HEK293T (cell line): ENCODE results near the gene EIF3J.
"Not testable (repeated sequence)": the region's sequence is repeated elsewhere in the genome, so short reads cannot be mapped to it uniquely, and the experiment has no call there.

Experiments used
- CTCF ChIA-PET: fragments of 350-600 bp; formaldehyde crosslinking; extraction: SDS; loops from one replicate; lab custom pipeline; 2021; ENCODE audit warnings: antibody characterized with exemption, inconsistent platforms; lab: Yijun Ruan, JAX
- POLR2A ChIA-PET: fragments of 350-600 bp; formaldehyde crosslinking; extraction: SDS; loops from one replicate; lab custom pipeline; 2020; ENCODE audit warnings: antibody characterized with exemption, inconsistent platforms; lab: Yijun Ruan, JAX
- DNase-seq: peaks from one replicate; pipeline ENCODE4 v3.0.0; 2012; ENCODE audit warnings: mixed read lengths; ENCODE audit errors: extremely low spot score
- ARNT ChIP-seq: fragments of 450-650 bp; IDR thresholded peaks from 2 replicates; pipeline ENCODE4 v1.6.1; 2017; ENCODE audit warnings: mild to moderate bottlenecking
- BHLHE40 ChIP-seq: fragments of 450-650 bp; IDR thresholded peaks from 2 replicates; pipeline ENCODE4 v1.6.1; 2016; ENCODE audit warnings: mild to moderate bottlenecking, moderate library complexity, borderline replicate concordance
- CTBP1 ChIP-seq: fragments of 450-650 bp; IDR thresholded peaks from 2 replicates; pipeline ENCODE4 v1.6.1; 2016; ENCODE audit warnings: borderline replicate concordance
- ELF4 ChIP-seq: fragments of 450-650 bp; IDR thresholded peaks from 2 replicates; pipeline ENCODE4 v1.6.1; 2017; ENCODE audit warnings: antibody characterized with exemption
- FOXA1 ChIP-seq: fragments of 450-650 bp; IDR thresholded peaks from 2 replicates; pipeline ENCODE4 v1.6.1; 2016; ENCODE audit warnings: mild to moderate bottlenecking
- FOXK2 ChIP-seq: fragments of 450-650 bp; IDR thresholded peaks from 2 replicates; pipeline ENCODE4 v1.6.1; 2016; ENCODE audit warnings: mild to moderate bottlenecking
- FOXM1 ChIP-seq: fragments of 450-650 bp; IDR thresholded peaks from 2 replicates; pipeline ENCODE4 v1.6.1; 2017; ENCODE audit warnings: mild to moderate bottlenecking, borderline replicate concordance
- HDGF ChIP-seq: fragments of 450-650 bp; IDR thresholded peaks from 2 replicates; pipeline ENCODE4 v1.6.1; 2017; ENCODE audit warnings: antibody characterized with exemption, borderline replicate concordance
- L3MBTL2 ChIP-seq: fragments of 450-650 bp; conservative IDR thresholded peaks from 2 replicates; pipeline ENCODE4 v1.6.1; 2016; ENCODE audit warnings: mild to moderate bottlenecking
- LEF1 ChIP-seq: fragments of 450-650 bp; IDR thresholded peaks from 2 replicates; pipeline ENCODE4 v1.6.1; 2017; ENCODE audit warnings: mild to moderate bottlenecking, borderline replicate concordance
- NFRKB ChIP-seq: fragments of 450-650 bp; IDR thresholded peaks from 2 replicates; pipeline ENCODE4 v1.6.1; 2016; ENCODE audit warnings: mild to moderate bottlenecking, moderate library complexity
- PKNOX1 ChIP-seq: fragments of 450-650 bp; IDR thresholded peaks from 2 replicates; pipeline ENCODE4 v1.6.1; 2016
- SP1 ChIP-seq: fragments of 450-650 bp; IDR thresholded peaks from 2 replicates; pipeline ENCODE4 v1.6.1; 2017
- SUZ12 ChIP-seq: fragments of 450-650 bp; IDR thresholded peaks from 2 replicates; pipeline ENCODE4 v1.6.1; 2016; ENCODE audit warnings: mild to moderate bottlenecking
- TARDBP ChIP-seq: fragments of 450-650 bp; IDR thresholded peaks from 2 replicates; pipeline ENCODE4 v1.6.1; 2016
- ZNF384 ChIP-seq: fragments of 450-650 bp; IDR thresholded peaks from 2 replicates; pipeline ENCODE4 v1.6.1; 2016

Gene EIF3J

DNA sequence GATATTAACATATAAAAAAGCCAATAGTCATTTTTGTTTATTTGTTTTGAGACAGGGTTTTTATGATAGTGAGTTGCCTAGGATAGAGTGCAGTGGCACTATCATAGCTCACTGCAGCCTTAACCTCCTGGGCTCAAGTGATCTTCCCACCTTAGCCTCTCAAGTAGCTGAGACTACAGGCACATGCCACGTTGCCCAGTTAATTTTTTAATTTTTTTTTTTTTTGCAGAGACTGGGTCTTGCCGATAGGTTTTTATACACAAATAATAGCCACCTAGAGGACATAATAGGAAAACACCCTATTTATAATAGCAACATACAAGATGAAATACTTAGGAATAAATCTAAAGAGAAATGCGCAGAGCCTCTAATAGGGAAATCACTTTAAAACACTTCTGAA, 13.3 kb downstream of the EIF3J start:
- CTCF ChIA-PET: interaction anchor here (0.7 kb wide), 1 partner anchor 10 kb away, joined by 4 read pairs; no protein-coding TSS in a partner anchor
- POLR2A ChIA-PET: interaction anchor here (1.1 kb wide), 1 partner anchor 14 kb away, joined by 5 read pairs; the partner anchor contains the start of gene EIF3J
- no peak for TF ChIP-seq FOXM1
- TF ChIP-seq ZNF384: peak; percentile 79
- DNase-seq: no peak

GRCh38 chr15:44550734-44551133, 13.8 kb downstream of the EIF3J start:
- ChIA-PET CTCF (interaction anchor here (0.7 kb wide), 1 partner anchor 9 kb away, joined by 4 read pairs; no protein-coding TSS in a partner anchor), POLR2A (interaction anchor here (1.1 kb wide), 1 partner anchor 14 kb away, joined by 5 read pairs; the partner anchor contains the start of gene EIF3J)
- DNase-seq: no peak
- TF ChIP-seq LEF1: no peak
- no peak for TF ChIP-seq PKNOX1
- no peak for TF ChIP-seq NFRKB
- TF ChIP-seq HDGF: no peak
- no peak for TF ChIP-seq ELF4
- no peak for TF ChIP-seq ARNT
- no peak for TF ChIP-seq FOXA1
- no peak for TF ChIP-seq CTBP1

GRCh38 chr15:44554934-44555723, 18.2 kb downstream of the EIF3J start:
- POLR2A ChIA-PET: no interaction called here
- CTCF ChIA-PET: no interaction called here
- DNase-seq: no peak
- TF ChIP-seq BHLHE40 (no peak), FOXM1 (no peak), FOXK2 (no peak), HDGF (no peak), FOXA1 (no peak), CTBP1 (no peak)

DNA sequence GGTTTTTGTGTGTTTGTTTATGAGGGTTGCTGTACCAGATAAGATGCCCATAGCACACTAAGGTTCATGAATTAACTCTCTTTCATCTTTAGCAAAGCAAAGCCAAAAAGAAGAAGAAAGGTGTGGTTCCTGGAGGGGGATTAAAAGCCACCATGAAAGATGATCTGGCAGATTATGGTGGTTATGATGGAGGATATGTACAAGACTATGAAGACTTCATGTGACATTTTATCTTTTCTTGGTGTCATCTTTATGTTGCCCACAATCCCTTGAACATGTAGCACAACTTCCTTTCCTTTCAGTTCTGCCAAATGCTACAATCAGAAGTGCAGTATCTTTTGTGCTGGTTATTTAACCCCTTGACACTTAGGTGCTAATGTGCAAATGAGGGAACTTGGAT, 24.0 kb downstream of the EIF3J start:
- CTCF ChIA-PET, POLR2A ChIA-PET, DNase-seq: not testable (repeated sequence)

DNA sequence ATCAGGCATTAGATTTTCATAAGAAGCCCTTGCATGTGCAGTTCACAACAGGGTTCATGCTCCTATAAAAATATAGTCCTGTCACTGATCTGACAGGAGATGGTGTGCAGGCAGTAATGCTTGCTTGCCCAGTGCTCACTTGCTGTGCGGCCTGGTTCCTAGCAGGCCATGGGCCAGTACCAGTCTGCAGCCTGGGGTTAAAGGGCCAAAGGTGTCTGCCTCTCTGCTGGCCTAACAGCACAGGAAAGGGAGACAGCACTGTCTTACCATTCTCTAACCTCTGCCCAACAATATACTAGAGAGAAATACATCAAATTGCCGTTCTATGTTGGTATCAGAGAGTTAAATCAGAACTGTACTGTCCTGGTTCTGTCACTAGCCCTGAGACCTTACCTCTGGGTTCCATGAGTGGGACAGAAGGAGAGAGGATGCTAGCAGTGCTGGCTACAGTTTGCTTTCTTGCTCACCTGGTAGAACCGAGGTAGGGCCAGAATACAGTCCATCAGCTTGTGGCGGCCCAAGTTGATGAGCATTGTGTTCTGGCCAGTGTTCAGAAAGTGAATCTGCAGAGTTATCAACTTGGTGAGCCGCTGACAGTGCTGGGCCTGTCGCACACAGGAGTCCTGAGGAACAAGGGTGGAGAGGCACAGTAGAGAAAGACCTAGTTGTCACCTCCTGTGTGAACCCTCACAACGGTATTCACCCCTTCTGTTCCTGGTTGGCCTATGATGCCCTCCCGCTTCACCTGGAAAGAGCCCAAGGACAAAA, 28.6 kb downstream of the EIF3J start:
- DNase-seq: no peak
- POLR2A ChIA-PET: no interaction called here
- CTCF ChIA-PET: no interaction called here
- TF ChIP-seq L3MBTL2: no peak
- TF ChIP-seq SUZ12: no peak
- no peak for TF ChIP-seq TARDBP
- no peak for TF ChIP-seq ELF4
- no peak for TF ChIP-seq BHLHE40
- no peak for TF ChIP-seq PKNOX1
- no peak for TF ChIP-seq LEF1
- TF ChIP-seq ZNF384: no peak
- no peak for TF ChIP-seq FOXA1
- TF ChIP-seq CTBP1: no peak
- TF ChIP-seq NFRKB: no peak
- no peak for TF ChIP-seq FOXM1
- TF ChIP-seq ARNT: no peak
- no peak for TF ChIP-seq SP1
- no peak for TF ChIP-seq FOXK2
- TF ChIP-seq HDGF: no peak

DNA sequence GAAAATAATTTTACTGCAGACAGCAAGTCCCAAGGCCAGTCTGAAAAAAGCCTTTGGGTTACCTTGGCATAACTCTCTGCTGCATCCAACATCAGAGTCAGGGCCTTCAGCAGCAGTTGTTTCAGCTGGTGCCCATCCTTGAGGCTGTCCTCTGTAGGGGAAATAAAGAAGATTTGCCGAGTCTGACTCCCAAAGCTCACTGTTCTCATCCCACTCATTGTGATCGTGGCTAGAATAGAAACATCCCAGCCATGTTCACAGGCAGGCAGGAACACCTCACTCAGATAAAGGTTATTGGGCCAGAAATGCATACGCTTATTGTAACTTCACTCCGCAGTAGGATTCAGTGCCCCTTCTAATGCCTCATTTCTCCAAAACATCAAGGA, 29.2 kb downstream of the EIF3J start:
- TF ChIP-seq L3MBTL2: no peak
- no peak for TF ChIP-seq HDGF
- TF ChIP-seq SP1: no peak
- TF ChIP-seq ARNT: no peak
- TF ChIP-seq ELF4: no peak
- no peak for TF ChIP-seq ZNF384
- no peak for TF ChIP-seq BHLHE40
- TF ChIP-seq FOXA1: no peak
- no peak for TF ChIP-seq TARDBP
- no peak for TF ChIP-seq FOXM1
- no peak for TF ChIP-seq LEF1
- no peak for TF ChIP-seq NFRKB
- POLR2A ChIA-PET: no interaction called here
- CTCF ChIA-PET: no interaction called here
- no peak for DNase-seq

GRCh38 chr15:44568338-44568737, 31.4 kb downstream of the EIF3J start:
- CTCF ChIA-PET: no interaction called here
- DNase-seq: no peak
- TF ChIP-seq TARDBP: no peak
- no peak for TF ChIP-seq ZNF384
- TF ChIP-seq L3MBTL2: no peak
- TF ChIP-seq FOXK2: no peak
- no peak for TF ChIP-seq LEF1
- TF ChIP-seq BHLHE40: no peak
- no peak for TF ChIP-seq ARNT
- POLR2A ChIA-PET: no interaction called here
